Nephron (organoid): ENCODE measurements around the gene PRTG.
"Not testable (repeated sequence)": the region's sequence is repeated elsewhere in the genome, so short reads cannot be mapped to it uniquely, and the experiment has no call there.

Experiments
- H3K27ac Mint-ChIP-seq, 3 experiments: 2 replicates each; pipeline ENCODE4 v1.8.0; 2020; ENCODE audit warnings: mixed read lengths in 3 of 3, mild to moderate bottlenecking in 2 of 3, moderate library complexity in 1 of 3
- H3K27me3 Mint-ChIP-seq: 2 replicates; pipeline ENCODE4 v1.8.0; 2021; ENCODE audit warnings: low read depth, mild to moderate bottlenecking, moderate library complexity, mixed read lengths
- H3K36me3 Mint-ChIP-seq: 2 replicates; pipeline ENCODE4 v1.8.0; 2020; ENCODE audit warnings: low read depth, mixed read lengths
- H3K4me1 Mint-ChIP-seq: 2 replicates; pipeline ENCODE4 v1.8.0; 2020; ENCODE audit warnings: mixed read lengths
- H3K4me3 Mint-ChIP-seq, 3 experiments: 2 replicates each; pipeline ENCODE4 v1.8.0; 2020; ENCODE audit warnings: mild to moderate bottlenecking in 3 of 3, mixed read lengths in 3 of 3, moderate library complexity in 2 of 3
- H3K9me3 Mint-ChIP-seq: 2 replicates; pipeline ENCODE4 v1.8.0; 2020; ENCODE audit warnings: mixed read lengths
- TF ChIP-seq, protein P1 (sequence below), 3 experiments: fragments of 200-600 bp; sonication (generic); IDR thresholded peaks; one replicate each; pipeline ENCODE4 v1.5.0; 2021; ENCODE audit warnings: antibody characterized with exemption in 3 of 3; ENCODE audit not compliant: unreplicated experiment in 3 of 3

Gene PRTG

DNA sequence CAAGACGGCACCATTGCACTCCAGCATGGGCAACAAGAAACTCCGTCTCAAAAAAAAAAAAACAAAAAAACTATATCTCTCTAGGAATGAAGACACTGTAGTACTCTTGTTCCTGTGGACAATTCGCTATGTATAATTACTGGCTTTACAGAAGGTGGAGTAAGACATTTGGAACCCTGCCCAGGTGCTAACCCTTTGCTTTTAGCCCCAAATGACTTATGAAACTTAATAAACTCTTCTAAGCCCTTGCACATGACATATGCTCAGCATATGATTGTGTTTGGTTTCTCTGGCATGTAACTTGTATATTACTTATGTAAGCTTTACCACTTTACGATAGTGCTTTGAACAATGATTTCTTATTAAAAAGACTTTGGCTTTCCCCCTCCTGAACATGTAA, 27.3 kb upstream of the PRTG start:
- Mint-ChIP-seq H3K9me3 (no peaks in the 10 kb centered on the region), H3K4me3 (no peak overlapping the region), H3K27ac (no peak overlapping the region), H3K36me3 (no peaks in the 10 kb centered on the region), H3K27me3 (peaks cover 6% of the 10 kb centered on the region), H3K4me1 (peaks cover 10% of the 10 kb centered on the region)
- TF ChIP-seq, protein P1, sequence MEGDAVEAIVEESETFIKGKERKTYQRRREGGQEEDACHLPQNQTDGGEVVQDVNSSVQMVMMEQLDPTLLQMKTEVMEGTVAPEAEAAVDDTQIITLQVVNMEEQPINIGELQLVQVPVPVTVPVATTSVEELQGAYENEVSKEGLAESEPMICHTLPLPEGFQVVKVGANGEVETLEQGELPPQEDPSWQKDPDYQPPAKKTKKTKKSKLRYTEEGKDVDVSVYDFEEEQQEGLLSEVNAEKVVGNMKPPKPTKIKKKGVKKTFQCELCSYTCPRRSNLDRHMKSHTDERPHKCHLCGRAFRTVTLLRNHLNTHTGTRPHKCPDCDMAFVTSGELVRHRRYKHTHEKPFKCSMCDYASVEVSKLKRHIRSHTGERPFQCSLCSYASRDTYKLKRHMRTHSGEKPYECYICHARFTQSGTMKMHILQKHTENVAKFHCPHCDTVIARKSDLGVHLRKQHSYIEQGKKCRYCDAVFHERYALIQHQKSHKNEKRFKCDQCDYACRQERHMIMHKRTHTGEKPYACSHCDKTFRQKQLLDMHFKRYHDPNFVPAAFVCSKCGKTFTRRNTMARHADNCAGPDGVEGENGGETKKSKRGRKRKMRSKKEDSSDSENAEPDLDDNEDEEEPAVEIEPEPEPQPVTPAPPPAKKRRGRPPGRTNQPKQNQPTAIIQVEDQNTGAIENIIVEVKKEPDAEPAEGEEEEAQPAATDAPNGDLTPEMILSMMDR (IDR thresholded peaks at IDR 0.05; ENCODE audit: unreplicated experiment in 3 of 3): no peak

DNA sequence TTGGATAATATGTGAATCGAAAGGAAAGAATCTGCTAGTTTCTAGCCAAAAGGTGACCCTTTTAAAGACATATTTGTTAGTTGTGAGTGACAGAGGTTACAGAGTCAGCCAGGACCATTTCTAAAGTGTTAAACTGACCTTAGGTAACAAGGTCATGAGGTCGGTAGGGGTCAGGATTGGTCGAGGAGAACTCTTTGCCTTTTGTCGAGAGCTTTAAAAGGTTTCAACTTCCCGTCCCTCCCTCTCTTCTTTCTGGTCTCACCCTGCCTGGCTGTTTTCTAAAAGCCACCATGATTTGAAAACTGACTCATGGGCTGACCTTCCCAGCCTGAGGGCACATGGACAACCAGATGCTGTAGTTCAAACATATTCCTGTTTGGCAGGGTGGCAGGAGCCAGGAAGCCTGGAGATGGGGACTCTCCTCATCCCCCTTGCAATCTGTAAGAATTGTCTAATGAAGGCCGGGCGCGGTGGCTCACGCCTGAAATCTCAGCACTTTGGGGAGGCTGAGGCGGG, 25.8 kb upstream of the PRTG start:
- Mint-ChIP-seq H3K27me3 (peaks cover 3% of the 10 kb centered on the region), H3K9me3 (no peaks in the 10 kb centered on the region), H3K27ac (no peak overlapping the region), H3K4me3 (no peak overlapping the region), H3K4me1 (peaks cover 10% of the 10 kb centered on the region), H3K36me3 (no peaks in the 10 kb centered on the region)
- TF ChIP-seq, protein P1 (IDR thresholded peaks at IDR 0.05; ENCODE audit: unreplicated experiment in 3 of 3): no peak

DNA sequence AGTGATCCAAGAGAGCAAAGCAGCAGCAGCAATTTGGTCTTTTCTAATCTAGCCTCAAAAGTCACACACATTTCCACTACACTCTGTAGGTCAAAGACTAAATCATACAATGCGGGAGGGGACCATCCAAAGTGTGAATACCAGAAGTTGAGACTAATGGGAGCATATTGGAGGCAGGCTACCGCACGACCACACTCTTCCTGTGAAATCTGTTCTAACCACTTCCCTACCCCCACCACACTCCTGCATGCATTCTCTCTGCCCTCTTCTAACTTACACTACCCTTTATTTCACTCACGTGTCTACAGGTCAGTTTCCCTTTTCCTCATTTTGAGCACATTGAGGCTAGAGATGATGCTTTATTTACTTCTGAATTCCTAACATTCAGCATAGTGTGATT, 23.7 kb upstream of the PRTG start:
- no peak overlapping the region for H3K27ac Mint-ChIP-seq
- no peaks in the 10 kb centered on the region for H3K36me3 Mint-ChIP-seq
- H3K27me3 Mint-ChIP-seq: no peaks in the 10 kb centered on the region
- no peaks in the 10 kb centered on the region for H3K9me3 Mint-ChIP-seq
- TF ChIP-seq, protein P1 (IDR thresholded peaks at IDR 0.05; ENCODE audit: unreplicated experiment in 3 of 3): no peak
- H3K4me3 Mint-ChIP-seq: no peak overlapping the region
- H3K4me1 Mint-ChIP-seq: peaks cover 10% of the 10 kb centered on the region

DNA sequence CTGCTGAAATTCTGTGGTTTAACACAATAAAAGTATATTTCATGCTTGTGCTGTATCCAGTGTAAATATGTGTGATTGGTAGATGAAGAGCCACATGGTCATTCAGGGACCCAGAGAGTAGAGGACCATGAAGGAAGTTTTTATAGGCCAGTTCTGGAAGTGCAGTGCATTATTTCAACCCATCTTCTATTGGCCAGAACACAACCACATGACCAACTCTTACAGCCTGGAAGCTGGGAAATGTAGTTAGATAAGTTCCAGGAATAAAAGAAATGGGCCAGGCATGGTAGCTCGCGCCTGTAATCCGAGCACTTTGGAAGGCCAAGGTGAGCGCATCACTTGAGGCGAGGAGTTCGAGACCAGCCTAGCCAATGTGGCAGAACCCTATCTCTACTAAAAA, 21.4 kb upstream of the PRTG start:
- H3K4me1 Mint-ChIP-seq: no peaks in the 10 kb centered on the region
- peaks cover 3% of the 10 kb centered on the region for H3K27me3 Mint-ChIP-seq
- no peaks in the 10 kb centered on the region for H3K36me3 Mint-ChIP-seq
- TF ChIP-seq, protein P1 (IDR thresholded peaks at IDR 0.05; ENCODE audit: unreplicated experiment in 3 of 3): no peak
- H3K27ac Mint-ChIP-seq: no peak overlapping the region
- no peaks in the 10 kb centered on the region for H3K9me3 Mint-ChIP-seq
- no peak overlapping the region for H3K4me3 Mint-ChIP-seq

DNA sequence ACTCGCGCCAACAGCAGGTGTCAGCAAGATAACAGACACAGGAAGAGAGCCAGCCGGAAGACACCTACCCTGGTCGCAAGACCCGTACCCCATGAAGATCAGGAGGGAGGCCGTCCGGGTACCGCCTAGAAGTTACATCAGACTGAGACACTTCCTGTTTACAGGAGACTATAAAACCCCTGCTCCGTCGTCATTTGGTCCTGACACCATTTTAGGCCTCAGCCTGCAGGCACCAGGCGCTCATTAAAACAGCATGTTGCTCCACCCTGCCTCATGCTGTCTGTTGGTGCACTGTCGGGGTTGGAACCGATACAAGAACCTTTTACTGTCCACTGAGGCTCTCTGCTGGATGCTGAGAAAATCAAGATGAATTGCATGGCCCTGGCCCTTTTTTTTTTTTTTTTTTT, 15.6 kb upstream of the PRTG start:
- H3K27ac Mint-ChIP-seq: no peak overlapping the region
- H3K4me3 Mint-ChIP-seq: no peak overlapping the region
- H3K9me3 Mint-ChIP-seq: no peaks in the 10 kb centered on the region
- H3K36me3 Mint-ChIP-seq: no peaks in the 10 kb centered on the region
- H3K27me3 Mint-ChIP-seq: peaks cover 3% of the 10 kb centered on the region
- H3K4me1 Mint-ChIP-seq: no peaks in the 10 kb centered on the region
- TF ChIP-seq, protein P1 (IDR thresholded peaks at IDR 0.05; ENCODE audit: unreplicated experiment in 3 of 3): no peak

DNA sequence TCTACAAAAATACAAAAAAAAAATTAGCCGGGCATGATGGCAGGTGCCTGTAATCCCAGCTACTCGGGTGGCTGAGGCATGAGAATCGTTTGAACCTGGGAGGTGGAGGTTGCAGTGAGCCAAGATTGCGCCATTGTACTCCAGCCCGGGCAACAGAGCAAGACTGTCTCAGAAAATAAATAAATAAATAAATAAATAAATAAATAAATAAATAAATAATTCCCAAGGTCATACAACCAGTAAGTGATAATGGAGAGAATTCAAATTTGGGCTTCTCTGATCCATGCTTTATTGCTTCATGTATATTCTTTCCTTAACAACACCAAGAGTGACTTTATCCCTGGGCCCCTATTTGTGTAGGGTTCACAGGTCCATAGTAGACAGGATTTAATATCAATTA, 10.5 kb upstream of the PRTG start:
- not testable (repeated sequence) for H3K27ac Mint-ChIP-seq, H3K4me3 Mint-ChIP-seq, H3K9me3 Mint-ChIP-seq, H3K27me3 Mint-ChIP-seq, H3K4me1 Mint-ChIP-seq, H3K36me3 Mint-ChIP-seq
